Type B pancreatic cell (in vitro differentiated cells): ENCODE results near the gene LAMP5. TPM values are rescaled to one million over a fixed set of nuclear protein-coding genes. Genes with fewer than 3 reads are reported as not detected.

Source experiments
- DNase-seq: peaks from one replicate; pipeline ENCODE4 v3.0.0; 2021; ENCODE audit warnings: mixed read lengths; ENCODE audit not compliant: unreplicated experiment; ENCODE audit errors: extremely low spot score
- H3K27ac Mint-ChIP-seq: 2 replicates; pipeline ENCODE4 v1.8.0; 2021; ENCODE audit warnings: mild to moderate bottlenecking, mixed read lengths
- H3K27me3 Mint-ChIP-seq: 2 replicates; pipeline ENCODE4 v1.8.0; 2021; ENCODE audit warnings: mixed read lengths
- H3K36me3 Mint-ChIP-seq: 2 replicates; pipeline ENCODE4 v1.8.0; 2021; ENCODE audit warnings: mixed read lengths
- H3K4me1 Mint-ChIP-seq: one replicate; pipeline ENCODE4 v1.8.0; 2021; ENCODE audit warnings: mixed read lengths; ENCODE audit not compliant: unreplicated experiment
- H3K4me3 Mint-ChIP-seq: 2 replicates; pipeline ENCODE4 v1.8.0; 2021; ENCODE audit warnings: mild to moderate bottlenecking, mixed read lengths
- H3K9me3 Mint-ChIP-seq: 2 replicates; pipeline ENCODE4 v1.8.0; 2021; ENCODE audit warnings: mixed read lengths
- total RNA-seq: library from RNA; stranded (reverse); gene quantifications from 2 replicates; pipeline ENCODE4 v1.2.1, GENCODE V29; 2021; ENCODE audit warnings: low replicate concordance
- TF ChIP-seq, protein P1 (sequence below): fragments of 200-600 bp; sonication (generic); conservative IDR thresholded peaks from 2 replicates; pipeline ENCODE4 v1.5.0; 2021; ENCODE audit warnings: antibody characterized with exemption, mild to moderate bottlenecking

The LAMP5 gene
- total RNA-seq, 1 donor from 2014 or later, result 7.6 TPM

- DNase-seq, result no peak
- Mint-ChIP-seq H3K9me3 (no peaks in the 10 kb centered on the region), H3K27me3 (peaks cover 13% of the 10 kb centered on the region), H3K4me3 (no peak overlapping the region), H3K27ac (no peak overlapping the region), H3K36me3 (no peaks in the 10 kb centered on the region), H3K4me1 (peaks cover 13% of the 10 kb centered on the region)
- TF ChIP-seq, protein P1, sequence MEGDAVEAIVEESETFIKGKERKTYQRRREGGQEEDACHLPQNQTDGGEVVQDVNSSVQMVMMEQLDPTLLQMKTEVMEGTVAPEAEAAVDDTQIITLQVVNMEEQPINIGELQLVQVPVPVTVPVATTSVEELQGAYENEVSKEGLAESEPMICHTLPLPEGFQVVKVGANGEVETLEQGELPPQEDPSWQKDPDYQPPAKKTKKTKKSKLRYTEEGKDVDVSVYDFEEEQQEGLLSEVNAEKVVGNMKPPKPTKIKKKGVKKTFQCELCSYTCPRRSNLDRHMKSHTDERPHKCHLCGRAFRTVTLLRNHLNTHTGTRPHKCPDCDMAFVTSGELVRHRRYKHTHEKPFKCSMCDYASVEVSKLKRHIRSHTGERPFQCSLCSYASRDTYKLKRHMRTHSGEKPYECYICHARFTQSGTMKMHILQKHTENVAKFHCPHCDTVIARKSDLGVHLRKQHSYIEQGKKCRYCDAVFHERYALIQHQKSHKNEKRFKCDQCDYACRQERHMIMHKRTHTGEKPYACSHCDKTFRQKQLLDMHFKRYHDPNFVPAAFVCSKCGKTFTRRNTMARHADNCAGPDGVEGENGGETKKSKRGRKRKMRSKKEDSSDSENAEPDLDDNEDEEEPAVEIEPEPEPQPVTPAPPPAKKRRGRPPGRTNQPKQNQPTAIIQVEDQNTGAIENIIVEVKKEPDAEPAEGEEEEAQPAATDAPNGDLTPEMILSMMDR, result no peak
Observed at GRCh38 chr20:9531581-9531980, 17.2 kb downstream of the LAMP5 start.

GRCh38 chr20:9532069-9532838 is 17.9 kb downstream of the LAMP5 start:
- Mint-ChIP-seq H3K27ac (no peak overlapping the region), H3K4me1 (peaks cover 13% of the 10 kb centered on the region), H3K9me3 (no peaks in the 10 kb centered on the region), H3K4me3 (no peak overlapping the region), H3K27me3 (peaks cover 10% of the 10 kb centered on the region), H3K36me3 (no peaks in the 10 kb centered on the region)
- DNase-seq, result no peak
- TF ChIP-seq, protein P1, result no peak

GRCh38 chr20:9534025-9534424 is 19.6 kb downstream of the LAMP5 start:
- Mint-ChIP-seq H3K4me3 (no peak overlapping the region), H3K27ac (no peak overlapping the region), H3K9me3 (no peaks in the 10 kb centered on the region), H3K4me1 (peaks cover 13% of the 10 kb centered on the region), H3K27me3 (peaks cover 9% of the 10 kb centered on the region), H3K36me3 (no peaks in the 10 kb centered on the region)
- no peak for DNase-seq
- TF ChIP-seq, protein P1, result no peak

- Mint-ChIP-seq H3K4me1 (peaks cover 13% of the 10 kb centered on the region), H3K27me3 (peaks cover 9% of the 10 kb centered on the region), H3K36me3 (no peaks in the 10 kb centered on the region), H3K4me3 (no peak overlapping the region), H3K9me3 (no peaks in the 10 kb centered on the region), H3K27ac (no peak overlapping the region)
- TF ChIP-seq, protein P1, result no peak
- DNase-seq, result no peak
Observed at GRCh38 chr20:9535449-9535848, 21.1 kb downstream of the LAMP5 start.

GRCh38 chr20:9543214-9543613 is 28.8 kb downstream of the LAMP5 start:
- H3K36me3 Mint-ChIP-seq, result no peaks in the 10 kb centered on the region
- DNase-seq, result no peak
- TF ChIP-seq, protein P1, result no peak
- peaks cover 5% of the 10 kb centered on the region for H3K27me3 Mint-ChIP-seq
- no peak overlapping the region for H3K4me3 Mint-ChIP-seq
- no peak overlapping the region for H3K27ac Mint-ChIP-seq
- no peaks in the 10 kb centered on the region for H3K4me1 Mint-ChIP-seq
- H3K9me3 Mint-ChIP-seq, result no peaks in the 10 kb centered on the region
